Measurements from ENCODE around the gene IWS1. TPM values are rescaled to one million over a fixed set of nuclear protein-coding genes. Genes with fewer than 3 reads are reported as not detected.

The IWS1 gene
- total RNA-seq, 1 donor: 30.9 TPM

- H3K9me3 ChIP-seq (ENCODE audit: low read depth, low read length): no peaks in the 10 kb centered on the region
- H3K4me3 ChIP-seq (ENCODE audit: low read length): no peak overlapping the region
- H3K4me1 ChIP-seq (ENCODE audit: insufficient read depth, low read length): peaks cover 19% of the 10 kb centered on the region
- H3K27me3 ChIP-seq (ENCODE audit: insufficient read depth, low read length): no peaks in the 10 kb centered on the region
Measured at GRCh38 chr2:127565261-127566138, 39.2 kb upstream of the IWS1 start.

DNA sequence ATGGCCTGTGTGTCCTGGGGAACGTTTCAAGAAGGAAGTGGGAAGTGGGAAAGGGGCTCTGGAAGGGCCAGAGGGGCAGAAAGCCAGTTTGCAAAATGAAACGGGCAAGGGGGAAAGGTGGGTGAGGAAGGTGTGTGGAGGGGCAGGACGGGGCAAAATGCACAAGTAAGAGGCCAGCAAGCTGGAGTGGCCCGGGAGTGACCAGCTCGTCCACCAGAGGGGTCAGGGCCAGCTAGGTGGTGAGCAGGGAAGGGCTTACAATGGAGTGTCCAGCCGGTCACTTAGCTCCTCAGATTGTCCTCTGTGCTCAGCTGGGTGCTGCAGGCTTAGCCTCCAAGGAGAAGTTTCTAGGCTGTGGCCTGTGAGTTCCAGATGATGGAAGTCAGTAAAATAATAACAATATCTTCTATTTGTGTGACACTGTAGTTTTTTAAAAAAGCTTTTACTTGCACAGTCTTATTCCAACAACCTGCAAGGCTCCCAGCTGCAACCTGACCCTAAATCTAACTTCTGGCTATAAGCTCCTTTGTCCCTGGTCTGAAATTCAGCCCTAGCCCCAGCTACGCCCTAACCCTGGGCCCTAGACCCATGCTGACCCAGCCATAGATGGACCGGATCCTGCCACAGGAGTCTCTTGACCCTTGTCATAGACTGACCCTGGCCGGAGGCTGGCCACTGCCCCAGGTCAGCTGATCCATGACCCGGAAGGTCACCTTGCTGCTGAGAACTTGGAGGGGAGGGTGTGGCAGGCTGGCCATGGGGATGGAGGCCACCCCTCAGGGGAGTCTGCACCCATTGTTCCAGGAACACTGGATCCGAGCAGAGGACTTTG, 38.4 kb upstream of the IWS1 start:
- Histone ChIP-seq H3K4me1 (ENCODE audit: insufficient read depth, low read length) (peaks cover 19% of the 10 kb centered on the region), H3K27me3 (ENCODE audit: insufficient read depth, low read length) (no peaks in the 10 kb centered on the region), H3K4me3 (ENCODE audit: low read length) (no peak overlapping the region), H3K9me3 (ENCODE audit: low read depth, low read length) (no peaks in the 10 kb centered on the region)

- H3K4me3 ChIP-seq (ENCODE audit: low read length): no peak overlapping the region
- H3K4me1 ChIP-seq (ENCODE audit: insufficient read depth, low read length): peaks cover 19% of the 10 kb centered on the region
- no peaks in the 10 kb centered on the region for H3K27me3 ChIP-seq (ENCODE audit: insufficient read depth, low read length)
- H3K9me3 ChIP-seq (ENCODE audit: low read depth, low read length): no peaks in the 10 kb centered on the region
Measured at GRCh38 chr2:127563458-127564428, 37.5 kb upstream of the IWS1 start.

GRCh38 chr2:127562936-127563335, 36.6 kb upstream of the IWS1 start:
- Histone ChIP-seq H3K4me3 (ENCODE audit: low read length) (no peak overlapping the region), H3K27me3 (ENCODE audit: insufficient read depth, low read length) (no peaks in the 10 kb centered on the region), H3K9me3 (ENCODE audit: low read depth, low read length) (no peaks in the 10 kb centered on the region), H3K4me1 (ENCODE audit: insufficient read depth, low read length) (peaks cover 19% of the 10 kb centered on the region)

DNA sequence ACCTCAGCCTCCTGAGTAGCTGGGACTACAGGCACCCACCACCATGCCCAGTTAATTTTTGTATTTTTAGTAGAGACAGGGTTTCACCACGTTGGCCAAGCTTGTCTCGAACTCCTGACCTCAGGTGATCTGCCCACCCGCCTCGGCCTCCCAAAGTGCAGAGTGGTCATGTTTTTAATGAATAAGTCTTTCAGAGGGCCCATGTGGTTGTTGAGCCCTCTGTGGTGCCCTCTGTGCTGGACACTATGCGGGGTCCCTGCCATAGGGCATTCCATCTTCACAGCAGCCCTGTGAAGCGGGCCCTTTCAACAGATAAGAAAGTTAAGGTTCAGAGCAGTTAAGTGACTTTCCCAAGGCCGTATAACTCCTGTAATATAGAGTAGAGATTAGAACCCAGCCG, 35.1 kb upstream of the IWS1 start:
- Histone ChIP-seq H3K4me3 (ENCODE audit: low read length) (no peak overlapping the region), H3K4me1 (ENCODE audit: insufficient read depth, low read length) (peaks cover 19% of the 10 kb centered on the region), H3K27me3 (ENCODE audit: insufficient read depth, low read length) (peaks cover 3% of the 10 kb centered on the region), H3K9me3 (ENCODE audit: low read depth, low read length) (no peaks in the 10 kb centered on the region)

DNA sequence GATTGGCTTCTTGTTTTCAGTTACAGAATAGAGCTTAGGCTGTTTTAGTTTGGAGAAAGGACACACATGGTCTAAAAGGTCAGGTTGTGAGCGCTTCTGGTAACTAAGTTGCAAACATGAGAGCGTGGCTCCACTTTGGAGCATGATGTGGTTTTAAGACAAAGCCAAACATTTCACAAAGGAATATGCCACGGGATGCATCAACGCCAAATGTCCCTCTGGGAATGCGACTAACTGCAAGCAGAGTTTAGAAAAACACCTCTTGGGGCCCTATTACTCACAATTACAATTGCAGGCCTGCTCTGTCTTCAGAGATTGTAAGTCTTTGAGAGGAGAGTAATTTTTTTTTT, 34.6 kb upstream of the IWS1 start:
- no peaks in the 10 kb centered on the region for H3K9me3 ChIP-seq (ENCODE audit: low read depth, low read length)
- H3K4me1 ChIP-seq (ENCODE audit: insufficient read depth, low read length): peaks cover 19% of the 10 kb centered on the region
- peaks cover 3% of the 10 kb centered on the region for H3K27me3 ChIP-seq (ENCODE audit: insufficient read depth, low read length)
- H3K4me3 ChIP-seq (ENCODE audit: low read length): no peak overlapping the region

DNA sequence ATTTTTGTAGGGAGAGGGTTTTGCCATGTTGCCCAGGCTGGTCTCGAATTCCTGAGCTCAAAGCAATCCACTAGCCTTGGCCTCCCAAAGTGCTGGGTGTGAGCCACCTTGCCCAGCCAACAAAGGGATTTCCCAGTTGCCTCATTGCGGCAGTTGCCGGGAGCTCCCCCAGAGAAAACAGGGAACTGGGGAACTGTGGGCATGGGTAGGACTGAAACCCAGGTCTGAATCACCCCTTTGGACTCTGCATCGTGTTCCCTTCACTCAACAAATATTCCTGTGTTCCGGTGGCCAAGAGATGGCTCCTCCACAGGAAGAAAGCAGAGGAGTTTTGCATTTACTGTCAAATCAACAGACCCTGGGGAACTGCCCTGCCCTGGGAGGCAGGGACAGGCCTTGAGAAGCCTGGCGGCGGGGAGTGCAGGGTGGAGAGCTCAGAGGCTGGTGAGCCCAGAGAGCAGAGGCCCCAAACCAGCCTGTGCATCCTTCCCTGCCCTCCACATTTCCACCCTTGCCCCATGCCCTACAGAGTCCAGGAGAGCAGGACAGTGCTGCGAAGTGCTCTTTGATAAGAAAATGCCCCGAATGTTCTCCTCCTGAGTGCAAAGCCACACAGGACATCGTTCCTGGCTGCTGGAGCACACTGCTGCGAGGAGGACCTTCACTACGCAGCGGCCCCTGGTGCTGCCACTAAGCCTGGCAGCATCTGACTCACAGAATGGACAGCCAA, 34.1 kb upstream of the IWS1 start:
- H3K4me3 ChIP-seq (ENCODE audit: low read length): no peak overlapping the region
- peaks cover 3% of the 10 kb centered on the region for H3K27me3 ChIP-seq (ENCODE audit: insufficient read depth, low read length)
- no peaks in the 10 kb centered on the region for H3K9me3 ChIP-seq (ENCODE audit: low read depth, low read length)
- peaks cover 19% of the 10 kb centered on the region for H3K4me1 ChIP-seq (ENCODE audit: insufficient read depth, low read length)

- Histone ChIP-seq H3K4me3 (ENCODE audit: low read length) (no peak overlapping the region), H3K4me1 (ENCODE audit: insufficient read depth, low read length) (peaks cover 18% of the 10 kb centered on the region), H3K27me3 (ENCODE audit: insufficient read depth, low read length) (peaks cover 3% of the 10 kb centered on the region), H3K9me3 (ENCODE audit: low read depth, low read length) (no peaks in the 10 kb centered on the region)
Measured at GRCh38 chr2:127559454-127559853, 33.2 kb upstream of the IWS1 start.

- no peak overlapping the region for H3K4me3 ChIP-seq (ENCODE audit: low read length)
- peaks cover 3% of the 10 kb centered on the region for H3K27me3 ChIP-seq (ENCODE audit: insufficient read depth, low read length)
- no peaks in the 10 kb centered on the region for H3K9me3 ChIP-seq (ENCODE audit: low read depth, low read length)
- peaks cover 12% of the 10 kb centered on the region for H3K4me1 ChIP-seq (ENCODE audit: insufficient read depth, low read length)
Measured at GRCh38 chr2:127558911-127559310, 32.6 kb upstream of the IWS1 start.

DNA sequence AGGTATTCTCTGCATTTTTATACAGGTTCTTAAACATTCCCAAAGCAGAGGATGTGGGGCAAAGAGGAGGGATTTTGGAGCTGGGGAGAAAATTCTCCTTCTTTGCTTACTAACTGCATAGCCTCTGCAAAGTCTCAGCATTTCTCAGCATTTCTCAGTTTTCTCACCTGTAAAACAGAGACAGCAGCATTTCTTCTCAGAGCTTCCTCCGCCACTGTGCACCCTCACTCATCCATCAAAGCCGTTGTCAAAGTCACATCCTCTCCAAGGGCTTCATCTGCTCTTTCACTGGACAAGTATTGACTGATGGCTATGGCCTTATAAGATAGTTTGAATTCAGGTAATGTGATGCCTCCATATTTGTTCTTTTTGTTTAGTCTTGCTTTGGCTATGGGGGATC, 26.6 kb upstream of the IWS1 start:
- Histone ChIP-seq H3K4me3 (ENCODE audit: low read length) (no peak overlapping the region), H3K4me1 (ENCODE audit: insufficient read depth, low read length) (no peaks in the 10 kb centered on the region), H3K27me3 (ENCODE audit: insufficient read depth, low read length) (peaks cover 3% of the 10 kb centered on the region), H3K9me3 (ENCODE audit: low read depth, low read length) (no peaks in the 10 kb centered on the region)

DNA sequence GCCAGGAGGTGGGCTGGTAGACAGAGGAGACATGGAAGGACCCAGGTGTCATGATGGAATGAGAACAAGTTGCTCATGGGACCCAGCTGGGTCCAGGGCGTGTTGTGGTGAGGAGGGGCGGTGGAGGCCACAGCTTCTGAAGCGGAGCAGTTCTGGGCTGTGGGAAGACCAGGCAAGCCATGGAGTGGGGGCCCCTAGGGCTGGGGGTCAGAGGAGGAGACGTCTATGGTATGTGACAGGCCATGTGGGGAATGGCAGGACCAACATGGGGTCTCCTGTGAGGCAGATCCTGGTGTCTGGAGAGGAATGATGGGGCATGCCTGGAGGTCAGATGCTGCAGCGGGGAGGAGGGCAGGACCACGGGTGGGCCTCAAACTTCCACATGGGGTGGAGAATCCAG, 26.0 kb upstream of the IWS1 start:
- H3K27me3 ChIP-seq (ENCODE audit: insufficient read depth, low read length): peaks cover 3% of the 10 kb centered on the region
- H3K9me3 ChIP-seq (ENCODE audit: low read depth, low read length): no peaks in the 10 kb centered on the region
- H3K4me1 ChIP-seq (ENCODE audit: insufficient read depth, low read length): no peaks in the 10 kb centered on the region
- H3K4me3 ChIP-seq (ENCODE audit: low read length): no peak overlapping the region

GRCh38 chr2:127551221-127551930, 25.1 kb upstream of the IWS1 start:
- H3K4me3 ChIP-seq (ENCODE audit: low read length): no peak overlapping the region
- no peaks in the 10 kb centered on the region for H3K4me1 ChIP-seq (ENCODE audit: insufficient read depth, low read length)
- H3K27me3 ChIP-seq (ENCODE audit: insufficient read depth, low read length): no peaks in the 10 kb centered on the region
- H3K9me3 ChIP-seq (ENCODE audit: low read depth, low read length): no peaks in the 10 kb centered on the region

GRCh38 chr2:127546797-127547196, 20.5 kb upstream of the IWS1 start:
- Histone ChIP-seq H3K4me1 (ENCODE audit: insufficient read depth, low read length) (no peaks in the 10 kb centered on the region), H3K9me3 (ENCODE audit: low read depth, low read length) (no peaks in the 10 kb centered on the region), H3K27me3 (ENCODE audit: insufficient read depth, low read length) (no peaks in the 10 kb centered on the region), H3K4me3 (ENCODE audit: low read length) (no peak overlapping the region)

DNA sequence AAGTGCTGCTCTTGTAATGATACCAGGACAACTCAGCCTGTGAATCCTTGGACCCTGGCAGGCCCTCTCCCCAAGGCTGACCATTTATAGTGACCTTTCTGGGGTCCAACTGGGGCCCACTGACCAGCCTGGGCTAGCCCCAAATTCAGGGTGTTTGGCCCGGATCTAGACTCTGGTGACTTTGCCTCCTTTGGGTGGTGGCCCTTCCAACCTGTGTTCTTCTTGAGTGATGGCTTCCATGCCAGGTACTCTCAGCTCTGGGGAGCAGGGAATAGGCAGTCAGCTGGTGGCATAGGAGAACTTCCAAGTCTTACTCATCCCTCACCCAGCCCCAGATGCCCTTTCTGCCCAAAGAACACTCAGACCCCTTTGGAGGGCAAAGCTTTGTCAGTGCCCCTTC, 19.5 kb upstream of the IWS1 start:
- Histone ChIP-seq H3K4me1 (ENCODE audit: insufficient read depth, low read length) (no peaks in the 10 kb centered on the region), H3K4me3 (ENCODE audit: low read length) (no peak overlapping the region), H3K9me3 (ENCODE audit: low read depth, low read length) (no peaks in the 10 kb centered on the region), H3K27me3 (ENCODE audit: insufficient read depth, low read length) (no peaks in the 10 kb centered on the region)

Data from mononuclear cell (primary cell).